A172 (cell line): ENCODE measurements around the gene GRIA3. TPM values are rescaled to one million over a fixed set of nuclear protein-coding genes. Genes with fewer than 3 reads are reported as not detected.
A peak's percentile ranks its signal among the peaks of the same experiment; 100 is the strongest.
"Not testable (repeated sequence)": the region's sequence is repeated elsewhere in the genome, so short reads cannot be mapped to it uniquely, and the experiment has no call there.

Experiments
- DNase-seq: peaks from one replicate; pipeline ENCODE4 v3.0.0-alpha.2; 2015; ENCODE audit warnings: low spot score
- total RNA-seq: library from RNA; depleted of rRNA; stranded (reverse); fragments of >200 nt; shearing (Covaris generic); gene quantifications from 2 replicates; pipeline ENCODE4 v1.2.3, GENCODE V29; 2014

GRIA3 gene
- total RNA-seq, 1 experiment from 2014 or later = not detected

GRCh38 chrX:123348468-123348867 lies 164.4 kb downstream of the GRIA3 start:
- DNase-seq = no peak

DNA sequence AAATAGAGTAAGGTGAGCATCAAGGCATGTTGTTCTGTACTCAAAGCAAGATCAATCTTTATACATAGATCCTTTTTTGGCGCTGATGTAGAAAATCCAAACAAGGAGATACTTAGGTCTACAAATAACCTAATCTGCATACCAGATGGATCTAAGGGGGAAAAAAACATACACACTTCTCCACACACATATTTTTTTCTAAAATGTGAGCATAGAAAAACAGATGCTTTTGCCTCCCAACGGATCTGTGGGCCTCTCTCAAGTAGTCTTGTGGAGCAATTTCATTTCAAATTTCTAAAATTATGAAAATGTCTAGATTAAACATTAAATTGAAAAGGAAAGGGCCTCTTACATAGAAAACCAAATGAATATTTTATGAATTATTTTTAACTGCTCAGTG lies 166.1 kb downstream of the GRIA3 start:
- DNase-seq = no peak

- DNase-seq = no peak
Observed at GRCh38 chrX:123357941-123358340, 173.9 kb downstream of the GRIA3 start.

DNA sequence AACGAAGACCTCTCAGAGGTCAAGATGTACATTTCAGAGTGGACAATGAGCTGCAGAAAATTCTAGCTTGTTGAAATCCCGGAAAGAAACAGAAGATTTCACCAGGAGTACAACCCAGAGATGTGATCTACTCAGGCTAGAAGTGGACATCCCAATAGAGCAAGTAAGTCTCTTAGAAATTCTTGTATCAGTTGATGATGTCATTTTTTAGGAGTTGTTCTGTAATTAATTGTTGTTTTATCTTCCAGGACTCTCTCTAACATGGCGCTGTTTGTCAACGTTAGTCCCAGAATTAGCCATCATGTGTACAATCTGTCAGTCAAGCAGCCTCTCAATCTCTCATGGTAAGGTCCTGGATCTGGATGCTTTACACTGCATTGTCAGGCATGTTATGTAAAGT lies 174.4 kb downstream of the GRIA3 start:
- DNase-seq = no peak

GRCh38 chrX:123361371-123361770 lies 177.3 kb downstream of the GRIA3 start:
- DNase-seq = no peak

- not testable (repeated sequence) for DNase-seq
Observed at GRCh38 chrX:123386196-123386595, 202.1 kb downstream of the GRIA3 start.

- no peak for DNase-seq
Observed at GRCh38 chrX:123392921-123393320, 208.8 kb downstream of the GRIA3 start.

GRCh38 chrX:123399709-123400108 lies 215.6 kb downstream of the GRIA3 start:
- DNase-seq = no peak

GRCh38 chrX:123405231-123405630 lies 221.2 kb downstream of the GRIA3 start:
- no peak for DNase-seq

DNA sequence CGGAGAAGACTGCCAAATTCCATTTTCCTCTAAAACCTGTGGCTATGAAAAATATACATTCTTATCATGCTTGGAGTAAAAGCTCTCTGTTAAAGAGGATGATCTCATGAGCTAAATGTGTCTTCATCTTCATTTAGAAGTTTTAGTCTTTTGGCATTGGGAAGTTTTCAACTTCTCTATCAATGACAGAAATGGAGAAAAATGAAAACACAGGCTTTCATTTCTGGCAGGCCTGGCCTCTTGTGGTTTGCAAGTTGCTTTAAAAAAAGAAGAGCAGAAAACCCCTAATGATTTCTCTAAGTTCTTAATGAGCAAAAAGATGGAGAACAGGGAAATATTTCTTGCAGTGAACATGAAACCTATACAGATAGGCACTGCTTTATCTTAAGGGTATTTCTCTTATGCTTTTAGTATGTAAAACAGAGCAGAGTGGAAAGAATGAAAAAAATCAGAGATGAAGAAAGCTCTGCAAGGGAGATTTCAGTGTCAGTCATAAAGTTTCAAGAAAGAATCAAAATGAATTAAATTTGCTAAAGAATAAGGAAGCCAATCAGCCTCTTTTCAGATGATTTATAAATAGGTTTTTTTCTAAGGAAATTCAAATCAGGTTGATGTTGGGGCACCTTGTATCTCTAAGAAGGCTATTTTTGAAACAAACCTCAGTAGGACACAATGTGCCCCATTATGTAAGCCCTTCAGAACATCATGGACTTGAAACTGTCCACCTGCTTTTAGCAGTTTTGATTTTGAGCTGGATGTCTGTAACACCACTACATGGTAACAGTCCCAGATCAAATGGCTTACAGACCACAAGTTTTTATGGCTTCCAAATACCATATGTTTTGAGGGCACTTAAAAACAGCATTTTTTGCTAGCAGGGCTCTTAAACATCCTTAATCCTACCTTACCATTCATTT lies 225.0 kb downstream of the GRIA3 start:
- DNase-seq = no peak

GRCh38 chrX:123422875-123423274 lies 238.8 kb downstream of the GRIA3 start:
- no peak for DNase-seq

DNA sequence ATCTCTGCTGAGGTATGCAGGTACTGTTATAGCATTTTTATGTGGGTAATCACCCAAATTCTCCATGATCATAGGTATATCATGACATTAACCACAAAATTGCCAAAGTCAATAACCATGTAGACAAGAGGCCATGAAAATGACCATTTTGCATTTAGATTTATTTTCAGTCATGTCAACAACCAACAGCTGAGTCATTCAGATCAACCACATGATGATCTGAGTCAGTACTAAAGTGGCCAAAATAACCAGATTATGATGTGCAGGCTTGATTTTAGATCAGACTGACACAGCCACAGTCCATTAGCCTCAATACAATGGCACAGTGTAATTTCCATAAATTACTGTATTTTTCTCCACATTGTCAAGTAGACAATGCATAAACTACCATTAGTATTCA lies 240.5 kb downstream of the GRIA3 start:
- DNase-seq = peak; percentile 56

DNA sequence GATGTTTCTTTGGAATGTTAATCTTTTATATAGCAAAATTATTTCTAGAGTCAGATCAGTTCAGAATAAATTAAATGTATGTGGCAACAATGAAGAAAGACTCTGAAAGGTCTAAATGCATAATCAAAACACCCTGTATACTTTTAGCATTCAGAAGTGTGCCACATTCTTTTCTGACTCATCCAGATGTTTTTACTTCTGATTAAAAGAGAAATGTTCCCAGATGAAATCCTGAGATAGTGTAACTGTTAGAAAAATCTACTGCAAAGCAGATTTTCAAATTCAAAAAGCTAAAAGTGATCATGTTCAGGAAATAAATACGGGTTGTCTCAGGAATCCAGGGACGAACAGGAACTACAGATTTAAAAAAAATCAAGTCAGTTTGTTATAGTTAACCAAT lies 241.4 kb downstream of the GRIA3 start:
- no peak for DNase-seq

DNA sequence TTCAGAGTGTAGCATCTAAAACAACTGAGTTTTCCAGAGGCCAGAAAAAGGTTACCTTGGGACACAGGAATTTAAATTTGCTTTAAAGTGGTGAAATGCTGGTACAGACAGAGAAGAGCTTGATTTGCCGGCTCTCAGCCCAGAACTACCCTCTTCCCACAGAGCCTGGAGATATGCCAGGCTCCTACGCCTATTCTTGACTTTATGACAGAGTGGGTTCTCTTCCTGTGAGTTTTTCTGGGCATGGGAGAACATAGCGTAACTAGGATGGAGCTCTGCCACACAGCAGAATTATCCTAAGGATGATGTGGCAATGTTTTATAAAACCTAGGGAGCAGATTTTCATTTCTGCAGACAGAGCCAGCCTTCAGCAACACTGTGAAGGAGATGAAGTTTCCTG lies 241.8 kb downstream of the GRIA3 start:
- no peak for DNase-seq

DNA sequence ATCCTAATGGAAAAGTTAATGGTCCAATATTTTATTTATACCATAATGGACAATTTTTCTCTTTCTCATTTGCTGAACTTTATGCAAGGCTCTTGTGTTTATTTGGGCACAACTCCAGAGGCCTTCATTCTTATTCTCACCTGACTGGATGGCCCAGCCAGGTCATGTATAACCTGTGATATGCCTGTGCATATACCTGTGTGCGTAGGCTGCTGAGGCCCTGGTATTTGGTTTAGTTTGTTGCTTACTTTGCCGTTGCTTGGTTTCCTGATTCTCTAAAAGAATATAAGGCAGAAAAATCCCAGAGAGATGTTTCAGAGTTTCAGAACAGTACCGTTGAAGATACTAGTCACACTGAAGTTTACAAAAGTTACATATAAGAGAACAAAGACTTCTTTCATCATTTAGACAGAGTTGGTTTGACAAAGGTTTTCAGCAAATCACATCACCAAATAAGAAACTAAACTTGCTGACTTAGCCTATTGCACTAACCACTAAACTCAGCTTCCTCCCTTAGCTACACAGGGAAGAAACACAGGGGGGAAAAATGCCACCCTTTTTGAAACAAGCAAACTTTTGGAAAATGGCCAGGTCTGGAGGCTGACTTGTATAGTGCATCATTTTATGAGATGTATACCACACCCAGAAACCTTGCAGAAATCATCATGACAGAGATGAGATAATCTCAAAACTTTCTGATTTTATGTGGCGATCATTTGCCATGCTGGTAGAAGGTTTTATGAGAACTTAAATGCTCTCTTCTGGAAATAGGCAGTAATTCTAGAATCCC lies 248.5 kb downstream of the GRIA3 start:
- no peak for DNase-seq

- no peak for DNase-seq
Observed at GRCh38 chrX:123436512-123437136, 252.5 kb downstream of the GRIA3 start.

- DNase-seq = not testable (repeated sequence)
Observed at GRCh38 chrX:123439926-123440325, 255.8 kb downstream of the GRIA3 start.

GRCh38 chrX:123442764-123443163 lies 258.7 kb downstream of the GRIA3 start:
- DNase-seq = no peak

GRCh38 chrX:123447506-123447905 lies 263.4 kb downstream of the GRIA3 start:
- DNase-seq = no peak

DNA sequence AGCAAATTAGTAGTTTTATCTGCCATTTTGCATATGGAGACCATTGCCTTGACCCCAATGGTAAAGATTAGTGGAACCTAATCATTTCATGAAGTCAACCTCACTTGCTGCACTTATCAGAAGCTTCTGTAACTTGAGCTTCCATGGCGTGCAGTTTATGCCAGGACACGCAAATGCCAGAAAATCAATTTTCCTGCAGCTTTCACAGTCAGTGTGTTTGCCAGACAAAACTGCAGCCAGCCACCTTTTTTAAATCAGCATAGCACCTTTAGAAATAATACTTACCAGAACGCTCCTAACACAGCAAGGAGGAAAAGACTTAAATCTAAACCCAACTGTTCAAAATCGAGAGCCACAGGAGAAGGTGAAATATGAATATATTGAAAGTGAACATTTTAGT lies 265.3 kb downstream of the GRIA3 start:
- no peak for DNase-seq

- no peak for DNase-seq
Observed at GRCh38 chrX:123450222-123450621, 266.1 kb downstream of the GRIA3 start.

DNA sequence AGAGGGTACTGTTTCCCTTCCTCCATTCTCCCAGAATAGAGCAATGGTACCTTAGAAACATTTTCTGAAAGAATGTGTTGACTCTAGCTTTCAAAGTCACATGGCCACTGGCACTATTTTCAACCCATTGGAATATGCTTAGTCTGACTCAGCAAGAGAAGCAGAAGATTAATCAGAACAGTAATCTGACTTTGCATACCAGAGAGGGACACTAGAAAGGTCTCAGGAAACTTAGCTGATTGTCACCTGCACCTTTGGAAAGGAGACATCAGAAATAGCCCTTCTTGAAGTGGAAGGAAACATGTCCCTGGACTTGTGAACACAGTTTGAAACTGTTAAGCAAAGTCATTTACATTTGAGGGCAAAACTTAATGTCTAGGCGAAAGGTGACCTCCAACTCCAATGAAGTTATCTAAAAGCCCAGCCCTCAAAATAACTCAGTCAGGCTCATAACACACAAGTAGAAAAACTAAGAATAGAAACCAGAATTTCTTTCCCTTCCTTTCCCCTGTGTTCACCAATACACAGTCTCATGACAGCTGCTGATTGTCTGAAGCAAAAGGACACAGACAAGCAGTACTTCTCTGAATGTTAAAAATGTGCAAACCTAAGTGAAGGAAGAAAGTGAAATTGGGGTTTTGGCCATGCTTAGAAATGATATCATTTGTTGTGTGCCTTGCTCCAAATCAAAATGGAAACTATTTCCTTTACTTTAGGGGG lies 270.8 kb downstream of the GRIA3 start:
- DNase-seq = no peak
